GM19468 (cell line): ENCODE data around the gene LNP1.

ENCODE experiments used
- ATAC-seq: cut with Tn5 transposase; IDR thresholded peaks from one replicate; pipeline ENCODE4 v1.9.1; 2021; ENCODE audit warnings: mild to moderate bottlenecking, moderate library complexity, moderate number of reproducible peaks; ENCODE audit not compliant: unreplicated experiment; ENCODE audit errors: extremely low read depth

Gene LNP1

DNA sequence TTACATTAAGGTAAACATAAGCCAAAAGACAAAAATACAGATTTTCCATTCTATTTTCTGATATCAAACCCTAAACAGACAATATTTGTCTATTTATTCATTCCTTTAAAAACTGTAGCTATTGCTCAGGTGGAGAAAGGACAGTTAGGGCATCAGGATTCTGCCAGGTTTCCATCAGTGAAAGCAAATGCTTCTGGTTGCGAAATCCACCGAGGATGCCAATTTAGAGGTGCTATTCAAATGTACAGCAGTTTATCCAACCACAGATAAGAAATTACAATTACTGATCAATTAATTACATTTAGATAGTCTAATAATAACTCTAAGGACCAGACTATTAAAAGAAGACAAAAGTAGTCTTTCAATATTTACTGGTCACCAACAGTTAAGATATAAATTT is 4.4 kb upstream of the LNP1 start:
- no peak for ATAC-seq

DNA sequence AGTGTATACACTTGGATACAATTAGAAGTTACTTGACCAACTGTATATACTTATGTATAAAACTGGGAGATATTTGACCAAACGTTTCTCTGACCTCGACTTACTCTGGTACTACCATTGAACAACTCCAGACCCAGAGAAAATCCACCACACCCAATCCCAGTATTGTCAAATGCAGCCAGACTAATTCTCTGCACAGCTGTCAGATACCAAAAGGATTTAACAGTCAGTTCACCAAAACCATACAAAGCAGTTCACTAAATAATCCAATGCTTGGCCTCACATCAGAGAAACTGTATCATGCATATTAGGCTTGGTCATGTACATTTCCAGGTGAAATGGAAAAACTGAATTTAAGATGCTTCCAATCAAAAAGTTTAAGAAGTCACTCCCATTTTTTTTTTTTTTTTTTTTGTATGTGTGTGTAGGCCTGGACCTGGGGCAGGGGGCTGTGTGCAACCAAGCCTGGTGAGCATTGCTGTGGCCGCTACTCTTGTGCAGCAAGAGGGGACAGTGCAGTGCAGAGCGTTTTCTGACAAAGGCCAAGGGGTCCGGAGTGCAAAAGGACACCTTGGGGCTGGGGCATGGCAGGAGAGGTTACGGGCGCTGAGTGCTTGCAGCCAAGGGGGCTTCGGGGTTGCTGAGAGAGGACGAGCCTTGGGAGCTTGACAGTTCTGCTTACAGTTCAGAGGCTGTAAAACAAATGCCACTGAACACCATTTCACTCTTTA is 1.8 kb upstream of the LNP1 start:
- ATAC-seq, result no peak

DNA sequence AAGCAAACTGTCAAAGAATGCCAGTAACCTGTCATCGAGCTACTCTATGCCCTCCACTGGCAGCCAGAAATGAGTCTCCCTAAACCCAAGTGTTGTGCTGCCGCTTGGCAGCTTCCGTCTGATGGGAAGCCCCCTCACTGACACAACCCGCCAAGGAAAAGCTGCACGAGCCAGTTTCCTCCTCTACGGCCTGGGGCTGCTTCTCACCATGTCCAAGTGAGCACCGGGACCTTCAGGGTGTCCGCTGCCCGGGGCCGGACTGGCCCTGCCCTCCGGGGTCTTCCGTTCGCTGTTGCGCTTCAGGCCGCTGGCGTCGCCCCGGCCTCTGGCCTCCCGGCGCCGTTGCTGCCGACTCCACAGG is 940 bp upstream of the LNP1 start:
- ATAC-seq, result peak; percentile 5

DNA sequence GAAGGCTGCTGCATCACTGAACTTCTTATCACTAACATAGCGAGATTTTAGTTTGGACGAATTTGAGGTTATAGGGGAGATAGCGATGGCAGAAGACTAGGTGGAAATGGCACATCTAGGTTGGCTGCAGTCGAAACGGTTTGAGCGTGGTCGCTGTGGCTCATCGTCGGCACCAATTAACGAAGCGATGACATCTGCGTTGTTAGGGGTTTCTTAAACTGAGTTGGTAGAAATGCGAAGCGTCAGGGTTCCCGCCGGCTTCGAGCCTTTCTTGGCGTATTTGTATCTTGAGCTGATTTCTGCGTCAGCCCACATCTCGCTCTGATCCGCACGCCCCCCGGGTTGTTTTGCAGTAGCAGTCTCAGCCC is 319 bp downstream of the LNP1 start:
- no peak for ATAC-seq

DNA sequence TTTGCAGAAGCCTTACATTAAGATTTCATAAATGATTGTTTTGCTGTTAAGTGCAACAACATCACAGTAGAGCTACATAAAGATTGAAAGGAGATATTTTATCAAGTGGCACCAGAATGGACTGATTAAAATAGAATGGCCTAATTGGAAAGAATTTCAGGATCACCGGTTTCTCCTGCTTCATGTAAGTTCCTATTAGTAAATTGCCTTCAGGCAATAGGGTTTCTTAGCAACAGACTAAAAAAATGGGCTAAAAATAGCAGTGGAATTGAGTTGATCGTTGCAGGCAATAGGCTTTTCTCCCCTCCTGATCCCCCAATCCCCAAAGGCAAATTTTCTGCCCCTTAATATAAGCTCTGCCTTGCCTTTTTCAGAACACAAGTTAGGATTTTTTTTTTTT is 917 bp downstream of the LNP1 start:
- ATAC-seq, result no peak

DNA sequence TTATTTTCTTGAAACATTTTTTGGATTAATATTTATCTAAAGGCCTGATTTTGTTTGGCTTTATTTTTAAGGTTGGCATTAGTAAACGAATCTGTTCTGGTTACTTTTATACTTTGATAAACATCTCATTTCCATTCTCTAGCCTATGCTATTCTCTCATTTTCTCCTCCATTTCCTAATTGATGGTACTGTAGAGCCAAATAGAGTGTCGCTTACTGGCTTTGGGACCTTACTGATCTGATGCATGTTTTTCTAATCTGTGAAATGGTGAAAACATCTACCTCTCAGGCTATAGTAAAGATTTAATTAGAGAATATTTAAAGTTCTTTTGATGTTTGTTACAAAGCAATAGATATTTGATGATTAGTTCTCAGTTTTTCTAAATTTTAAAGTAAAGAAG is 1.6 kb downstream of the LNP1 start:
- ATAC-seq, result no peak

DNA sequence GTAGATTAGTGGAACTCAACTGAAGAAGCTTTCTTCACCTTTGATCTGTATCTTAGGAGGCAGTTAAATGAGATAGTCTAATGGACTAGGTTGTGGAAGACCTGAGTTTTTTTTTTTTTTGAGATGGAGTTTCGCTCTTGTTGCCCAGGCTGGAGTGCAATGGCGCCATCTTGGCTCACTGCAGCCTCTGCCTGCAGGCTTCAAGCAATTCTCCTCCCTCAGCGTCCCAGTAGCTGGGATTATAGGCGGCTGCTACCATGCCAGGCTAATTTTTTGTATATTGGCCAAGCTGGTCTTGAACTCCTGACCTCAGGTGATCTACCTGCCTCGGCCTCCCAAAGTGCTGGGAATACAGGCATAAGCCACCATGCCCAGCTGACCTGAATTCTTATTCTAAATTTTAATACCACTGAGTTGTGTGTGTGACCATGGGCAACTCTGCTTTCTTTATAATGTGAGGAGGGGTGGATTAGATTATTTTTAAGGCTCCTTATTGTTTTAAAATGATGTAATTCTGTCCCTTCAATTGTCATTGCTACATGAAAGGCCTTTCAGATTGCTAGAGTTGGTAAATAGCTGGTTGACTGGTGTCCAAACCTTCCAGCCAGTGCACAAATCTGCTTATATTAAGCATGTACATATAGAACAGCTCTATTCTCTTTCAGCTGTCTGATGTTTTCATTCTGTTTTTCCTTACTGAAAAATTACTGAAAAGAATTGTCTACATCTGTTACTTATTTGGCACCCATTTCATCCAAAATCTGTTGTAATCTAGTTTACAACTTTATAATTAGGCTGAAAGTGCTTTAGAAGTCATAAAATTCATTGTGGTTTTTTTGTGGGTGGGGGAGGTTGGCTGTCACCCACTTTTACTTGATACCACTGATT is 2.3 kb downstream of the LNP1 start:
- ATAC-seq, result no peak

DNA sequence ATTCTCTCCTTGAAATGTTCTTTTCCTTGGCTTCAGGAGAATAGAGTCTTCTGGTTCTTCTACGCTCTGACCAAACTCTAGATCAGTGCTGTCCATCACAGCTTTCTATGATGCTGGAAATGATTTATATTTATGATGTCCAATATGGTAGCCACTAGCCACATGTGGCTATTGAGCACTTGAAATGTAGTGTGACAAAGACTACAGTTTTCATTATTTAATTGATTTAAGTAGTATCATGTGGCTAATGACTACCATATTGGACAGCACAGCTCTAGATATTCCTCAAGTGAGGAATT is 2.9 kb downstream of the LNP1 start:
- ATAC-seq, result no peak

DNA sequence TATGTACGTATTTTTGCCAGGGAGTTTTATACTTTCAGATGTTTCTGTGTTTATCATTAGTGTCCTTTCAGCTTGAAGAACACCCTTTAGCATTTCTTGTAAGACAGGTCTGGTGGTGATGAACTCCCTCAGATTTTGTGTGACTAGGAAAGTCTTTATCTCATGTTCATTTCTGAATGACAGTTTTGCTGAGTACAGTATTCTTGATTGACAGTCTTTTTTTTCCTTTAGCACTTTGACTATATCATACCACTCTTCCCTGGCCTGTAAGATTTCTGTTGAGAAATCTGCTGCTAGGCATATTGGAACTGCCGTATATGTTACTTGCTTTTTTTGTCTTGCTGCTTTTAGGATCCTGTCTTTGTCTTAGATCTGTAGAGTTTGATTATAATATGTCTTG is 5.8 kb downstream of the LNP1 start:
- ATAC-seq, result no peak

DNA sequence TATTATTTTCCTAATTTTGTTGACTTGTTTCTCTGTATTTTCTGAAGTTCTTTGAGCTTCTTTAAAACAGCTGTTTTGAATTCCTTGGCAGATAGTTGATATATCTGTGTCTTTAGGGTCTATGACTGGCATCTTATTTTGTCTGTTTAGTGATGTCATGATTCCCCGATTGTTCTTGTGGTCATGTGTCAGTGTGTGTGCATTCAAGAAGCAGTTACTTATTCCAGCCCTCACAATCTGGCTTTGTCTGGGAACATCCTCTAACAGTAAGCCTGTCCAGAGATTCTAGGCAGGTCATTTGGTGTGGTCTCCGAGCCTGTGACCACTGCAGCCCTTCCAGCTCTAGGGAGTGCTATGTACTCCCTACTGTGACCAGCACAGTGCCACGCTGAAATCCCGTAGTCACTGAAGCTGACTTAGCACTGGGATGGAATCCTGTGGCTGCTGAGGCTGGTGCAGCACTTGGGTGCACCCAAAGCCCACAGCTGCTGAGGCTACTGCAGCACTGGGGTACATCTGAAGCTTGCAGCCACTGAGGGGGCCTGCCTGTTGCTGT is 6.7 kb downstream of the LNP1 start:
- no peak for ATAC-seq

DNA sequence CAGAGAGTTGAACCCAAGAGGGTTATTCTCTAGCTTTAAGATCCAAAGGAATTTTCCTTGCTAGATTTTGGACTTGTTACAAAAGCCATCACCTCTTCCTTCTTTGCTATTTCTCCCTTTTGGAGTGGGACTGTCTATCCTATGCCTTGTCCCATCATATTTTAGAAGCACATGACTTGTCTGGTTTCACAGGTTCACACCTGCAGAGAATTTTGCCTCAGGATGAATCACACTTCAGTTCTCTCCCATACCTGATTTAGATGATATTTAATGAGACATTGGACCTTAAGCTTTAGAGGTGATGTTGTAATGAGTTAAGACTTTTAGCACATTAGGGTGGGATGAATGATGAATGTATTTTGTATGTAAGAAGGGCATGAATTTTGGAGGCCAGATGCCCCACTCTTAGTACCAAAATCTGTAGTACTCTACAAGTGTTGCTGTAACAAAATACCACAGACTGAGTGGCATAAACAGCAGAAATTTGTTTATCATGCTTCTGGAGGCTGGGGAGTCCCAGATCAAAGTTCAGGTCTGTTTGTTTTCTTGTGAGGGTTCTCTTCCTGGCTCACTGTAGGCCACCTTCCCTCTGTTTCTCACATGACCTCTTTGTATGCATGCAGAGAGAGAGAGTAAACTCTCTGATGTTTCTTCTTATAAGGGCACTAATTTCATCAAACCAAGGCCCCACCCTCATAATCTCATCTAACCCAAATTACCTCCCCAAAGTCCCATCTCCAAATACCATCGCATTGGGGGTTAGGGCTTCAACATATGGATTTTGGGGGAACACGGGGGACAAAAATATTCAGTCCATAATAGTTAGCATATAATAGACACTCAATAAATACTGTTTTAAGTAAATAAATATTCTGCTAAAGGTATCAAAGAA is 10.0 kb downstream of the LNP1 start:
- no peak for ATAC-seq

DNA sequence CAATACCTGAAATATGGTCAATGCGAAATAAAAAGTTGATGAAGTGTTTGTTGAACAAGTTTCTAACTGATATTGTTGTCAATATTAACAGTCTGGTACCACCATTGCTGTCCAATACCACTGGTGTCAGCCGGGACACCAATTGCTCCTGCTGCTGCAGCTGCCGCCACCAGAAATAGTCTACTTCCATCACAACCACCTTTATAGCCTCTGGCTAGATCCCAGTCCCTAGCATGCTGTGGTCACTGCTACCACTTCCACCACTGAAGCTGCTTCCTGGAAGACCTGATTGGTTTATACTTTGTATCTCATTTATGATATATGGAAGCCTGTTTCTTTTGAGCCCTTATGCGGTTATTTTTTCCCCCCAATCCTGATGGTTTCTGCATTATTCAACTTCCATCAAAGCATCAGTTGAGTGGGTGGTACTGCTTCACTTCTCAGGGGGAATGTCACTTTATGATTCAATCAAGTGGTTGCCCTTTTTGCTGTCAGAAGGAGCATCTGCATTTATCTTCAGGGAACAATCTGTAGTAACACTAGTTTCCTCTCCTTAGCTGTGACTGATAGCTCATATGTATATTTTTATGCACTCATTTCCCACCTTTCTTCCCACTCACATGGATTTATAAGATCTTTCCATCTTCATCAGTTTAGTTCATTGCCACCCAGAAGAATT is 11.7 kb downstream of the LNP1 start:
- ATAC-seq, result no peak

DNA sequence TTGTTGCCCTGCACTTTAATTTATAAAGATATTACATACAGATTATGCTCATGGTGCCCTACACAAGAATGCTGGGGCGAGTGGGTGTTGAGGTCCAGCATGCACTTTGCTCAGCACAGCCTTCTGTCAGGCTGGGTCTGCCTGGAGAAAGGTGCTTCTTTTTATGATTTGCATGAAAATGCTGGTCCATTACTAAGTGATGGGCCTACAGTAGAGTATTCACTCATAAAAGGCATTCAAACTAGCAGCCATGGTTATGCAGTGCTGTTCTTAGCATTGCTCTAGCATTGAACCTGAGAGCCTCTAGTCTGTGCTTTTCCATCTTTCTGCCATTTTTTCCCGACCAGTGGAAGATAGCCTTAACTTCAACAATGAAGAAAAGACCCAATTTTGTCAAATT is 12.3 kb downstream of the LNP1 start:
- ATAC-seq, result no peak

DNA sequence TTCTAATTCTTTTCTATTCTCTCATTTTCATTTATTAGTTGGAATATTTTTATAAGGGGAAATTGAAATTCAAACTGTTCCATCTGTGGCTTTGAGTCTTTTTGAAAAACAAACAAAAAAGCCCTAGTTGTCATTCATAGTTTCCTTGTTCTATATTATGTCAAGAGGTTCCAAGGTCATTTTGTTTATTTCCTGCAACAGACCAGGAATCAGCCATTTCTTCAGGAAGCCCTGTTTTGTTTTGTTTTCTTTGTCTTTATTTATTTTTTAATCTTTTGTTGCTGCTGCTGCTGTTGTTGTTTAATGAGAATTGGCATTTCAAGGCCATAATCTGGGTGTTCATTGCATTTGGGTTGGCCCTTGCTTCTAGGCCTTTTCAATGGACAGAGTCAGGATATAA is 14.8 kb downstream of the LNP1 start:
- ATAC-seq, result no peak

DNA sequence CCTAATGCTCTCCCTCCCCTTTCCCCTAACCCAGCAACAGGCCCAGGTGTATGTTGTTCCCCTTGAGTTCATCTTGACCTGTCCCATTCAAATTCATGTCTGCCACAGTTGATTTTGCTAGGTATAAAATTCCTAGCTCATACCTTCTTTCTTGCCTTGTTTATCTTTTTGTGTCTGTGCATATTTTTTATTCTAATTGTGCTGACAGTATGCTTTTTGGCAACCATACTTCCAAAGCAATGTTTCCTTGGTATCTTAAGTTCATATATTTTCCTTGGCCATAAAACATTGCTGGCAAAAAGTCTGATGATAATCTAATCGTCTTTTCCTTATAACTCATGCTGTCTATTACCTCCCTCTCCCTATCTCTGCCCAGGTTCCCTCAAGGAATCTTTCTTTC is 15.5 kb downstream of the LNP1 start:
- ATAC-seq, result no peak

DNA sequence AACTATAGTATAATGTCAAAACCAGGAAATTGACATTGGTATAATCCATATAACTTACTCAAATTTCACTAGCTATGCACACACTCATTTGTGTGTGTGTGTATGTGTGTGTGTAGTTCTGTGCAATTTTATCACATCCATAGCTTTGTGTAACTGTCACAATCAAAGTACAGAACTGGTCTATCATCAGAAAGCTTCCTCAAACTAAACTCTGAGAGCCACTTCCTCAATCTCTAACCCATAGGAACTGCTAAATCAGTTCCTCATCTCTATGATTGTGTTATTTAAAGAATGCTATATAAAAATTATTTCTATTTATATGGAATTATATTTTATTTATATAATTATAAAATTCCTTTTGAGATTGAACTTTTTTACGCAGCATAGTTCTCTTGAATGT is 18.1 kb downstream of the LNP1 start:
- ATAC-seq, result no peak

DNA sequence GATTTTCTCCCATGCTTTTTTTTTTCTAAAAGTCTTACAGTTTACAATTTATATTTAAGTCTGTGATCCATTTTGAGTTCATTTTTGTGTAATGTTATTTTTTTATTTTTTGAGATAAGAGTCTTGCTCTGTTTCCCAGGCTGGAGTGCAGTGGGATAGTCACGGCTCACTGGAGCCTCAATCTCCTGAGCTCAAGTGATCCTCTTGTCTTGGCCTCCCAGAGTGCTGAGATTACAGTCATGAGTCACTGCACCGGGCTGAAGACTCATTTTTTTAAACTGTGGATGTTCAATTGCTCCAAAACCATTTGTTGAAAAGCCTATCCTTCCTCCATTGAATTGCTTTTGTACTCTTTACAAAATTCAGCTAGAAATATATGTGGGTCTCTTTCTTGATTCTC is 19.5 kb downstream of the LNP1 start:
- ATAC-seq, result no peak

DNA sequence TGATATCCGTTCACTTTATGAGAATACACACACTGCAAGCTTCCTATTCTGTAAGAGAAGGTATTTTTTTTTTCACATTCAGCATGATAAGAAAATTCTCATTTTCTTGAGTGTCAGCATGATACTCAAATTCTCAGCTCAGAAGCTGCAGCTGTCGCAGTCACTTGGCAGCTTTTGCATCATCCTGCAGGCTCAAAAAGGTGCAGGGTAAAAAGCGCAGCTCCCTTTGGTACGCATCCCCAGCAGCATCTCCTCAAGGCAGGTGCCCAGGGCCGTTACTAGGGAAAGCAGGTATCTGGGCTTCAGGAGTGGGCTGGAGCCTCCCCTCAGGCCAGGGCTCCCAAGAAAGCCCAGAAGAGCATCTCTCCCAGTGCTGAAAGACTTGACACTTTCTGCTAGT is 22.3 kb downstream of the LNP1 start:
- no peak for ATAC-seq

DNA sequence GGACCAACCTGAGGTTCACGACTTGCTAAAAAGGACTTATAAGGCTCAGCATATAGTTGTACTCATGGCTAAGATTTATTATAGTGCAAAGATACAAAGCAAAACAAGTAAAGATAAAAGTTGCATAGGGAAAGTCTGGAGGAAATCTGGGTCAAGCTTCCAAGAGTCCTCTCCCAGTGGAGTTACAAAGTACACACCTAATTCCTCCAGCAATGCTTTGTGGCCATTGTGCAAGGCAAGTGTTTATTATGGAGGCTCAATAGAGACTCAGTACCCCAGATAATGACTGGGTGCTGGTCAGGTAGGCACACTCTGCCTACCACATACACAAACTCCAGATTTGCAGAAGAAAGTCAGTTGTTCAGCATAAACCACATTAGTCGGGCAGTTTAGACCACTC is 22.9 kb downstream of the LNP1 start:
- ATAC-seq, result no peak

DNA sequence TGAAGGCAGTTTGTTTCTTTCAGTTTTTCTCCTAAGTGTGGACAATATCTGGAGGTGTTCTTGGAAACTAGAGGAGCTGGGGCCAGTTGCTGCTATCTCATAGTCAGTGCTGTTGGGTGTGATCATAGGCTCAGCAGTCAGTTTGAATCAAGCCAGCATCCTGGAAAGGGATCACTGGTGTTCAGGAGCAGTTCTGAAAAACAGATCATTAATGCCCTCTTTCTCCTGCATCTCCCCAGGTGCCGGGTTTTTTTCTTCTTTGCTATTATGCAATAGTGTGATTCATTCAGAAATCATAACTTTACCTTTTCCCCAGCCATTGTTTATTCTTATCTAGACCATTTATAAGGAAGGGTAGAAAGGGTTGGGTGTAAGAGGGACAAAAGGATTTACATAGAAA is 24.0 kb downstream of the LNP1 start:
- ATAC-seq, result no peak
